ENCODE results near the gene EPB41L1.
A peak's percentile ranks its signal among the peaks of the same experiment; 100 is the strongest.

Gene EPB41L1

DNA sequence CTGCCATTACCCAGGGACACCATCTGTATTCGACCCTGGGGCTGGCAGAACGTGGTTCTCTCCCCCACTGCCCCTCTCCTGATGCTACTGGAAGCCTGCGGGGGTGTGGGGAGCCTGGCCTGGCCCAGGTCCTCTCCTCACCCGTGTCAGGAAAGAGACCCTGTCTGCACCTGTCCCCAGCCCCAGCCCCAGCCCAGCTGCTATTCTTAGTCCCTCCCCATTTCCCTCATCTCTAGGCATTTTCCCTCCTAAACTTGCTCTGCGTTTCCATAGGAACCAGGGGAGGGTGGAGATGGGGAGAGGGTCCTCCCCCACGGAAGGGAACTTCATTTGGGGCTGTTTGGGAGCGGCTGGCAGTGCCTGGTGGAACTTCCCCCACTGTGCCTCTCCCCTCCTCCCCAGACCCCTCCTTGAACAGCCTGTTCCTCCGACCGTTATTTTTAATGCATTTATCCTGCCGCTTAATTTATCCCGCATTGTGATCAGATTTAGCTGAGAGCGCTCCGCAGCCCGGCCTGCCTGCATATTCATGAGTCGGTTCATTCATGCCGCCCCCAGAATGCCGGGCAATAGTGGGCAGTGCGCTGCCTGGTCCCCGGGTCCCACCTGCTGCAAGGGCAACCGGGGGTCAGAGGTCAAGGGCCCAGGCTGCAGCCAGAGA lies 119.8 kb downstream of the EPB41L1 start:
- Histone ChIP-seq H3K36me3 (ENCODE audit: control insufficient read depth in 2 of 2, insufficient read depth in 1 of 2, low read length in 2 of 2) (no peaks in the 10 kb centered on the region), H3K9me3 (ENCODE audit: control insufficient read depth, insufficient read depth, low read depth, low read length) (no peaks in the 10 kb centered on the region), H3K27ac (ENCODE audit: extremely low read depth, low read depth, low read length) (no peak overlapping the region), H3K4me3 (ENCODE audit: low read depth, low read length) (no peak overlapping the region), H3K4me1 (ENCODE audit: control insufficient read depth, insufficient read depth, low read length) (no peaks in the 10 kb centered on the region)
- TF ChIP-seq ZNF341 (tag by site-specific recombination; IDR thresholded peaks at IDR 0.05; ENCODE audit: low read depth) (peak; percentile 49), ZBTB21 (tag by site-specific recombination; IDR thresholded peaks at IDR 0.05) (no peak), KLF16 (tag by site-specific recombination; IDR thresholded peaks at IDR 0.05) (no peak), MYNN (tag by site-specific recombination; IDR thresholded peaks at IDR 0.05; ENCODE audit: borderline replicate concordance) (no peak), ZBTB17 (tag by site-specific recombination; IDR thresholded peaks at IDR 0.05) (0 out of 2 replicates have a peak, but pooled peaks have one; percentile 36), PRDM1 (tag by site-specific recombination; IDR thresholded peaks at IDR 0.05) (no peak), ZNF23 (tag by site-specific recombination; IDR thresholded peaks at IDR 0.05; ENCODE audit: borderline replicate concordance) (no peak), ZNF223 (tag by site-specific recombination; IDR thresholded peaks at IDR 0.05) (no peak), ZNF513 (tag by site-specific recombination; IDR thresholded peaks at IDR 0.05) (no peak), ZSCAN18 (tag by site-specific recombination; IDR thresholded peaks at IDR 0.05) (no peak), ZNF266 (tag by site-specific recombination; IDR thresholded peaks at IDR 0.05; ENCODE audit: low read depth) (no peak), GLIS2 (tag by site-specific recombination; IDR thresholded peaks at IDR 0.05) (no peak), ZNF366 (tag by site-specific recombination; conservative IDR thresholded peaks at IDR 0.05) (no peak), ZNF311 (tag by site-specific recombination; IDR thresholded peaks at IDR 0.05; ENCODE audit: borderline replicate concordance) (no peak)
- CTCF ChIA-PET = interaction anchor here (0.5 to 1.6 kb wide), 6 partner anchors 18 to 1290 kb away, joined by 3 to 7 read pairs (median 4); no protein-coding TSS in a partner anchor
- POLR2A ChIA-PET = no interaction called here

DNA sequence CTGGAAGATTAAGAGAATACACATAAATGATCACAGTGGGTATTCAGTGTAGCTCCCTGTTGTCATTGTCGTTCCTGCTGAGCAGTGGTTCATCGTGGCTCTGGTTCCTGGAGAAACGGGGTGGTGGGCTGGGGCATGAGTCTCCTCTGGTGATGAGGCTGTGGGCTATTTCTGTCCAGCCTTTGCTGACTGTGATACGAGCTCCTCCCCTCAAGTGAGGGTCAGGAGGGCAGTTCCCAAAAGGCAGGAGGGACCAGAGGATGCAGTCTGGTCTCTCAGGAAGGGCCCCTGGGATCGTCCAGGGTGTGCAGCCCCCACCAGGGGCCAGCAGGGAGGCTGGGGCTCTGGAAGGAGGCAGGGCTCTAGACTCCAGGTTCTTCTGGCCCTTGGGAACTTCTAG lies 120.5 kb downstream of the EPB41L1 start:
- Histone ChIP-seq H3K4me3 (ENCODE audit: low read depth, low read length) (no peak overlapping the region), H3K36me3 (ENCODE audit: control insufficient read depth in 2 of 2, insufficient read depth in 1 of 2, low read length in 2 of 2) (no peaks in the 10 kb centered on the region), H3K27ac (ENCODE audit: extremely low read depth, low read depth, low read length) (no peak overlapping the region), H3K4me1 (ENCODE audit: control insufficient read depth, insufficient read depth, low read length) (no peaks in the 10 kb centered on the region), H3K9me3 (ENCODE audit: control insufficient read depth, insufficient read depth, low read depth, low read length) (no peaks in the 10 kb centered on the region)
- POLR2A ChIA-PET = no interaction called here
- CTCF ChIA-PET = interaction anchor here (1.6 kb wide), 1 partner anchor 124 kb away, joined by 3 read pairs; no protein-coding TSS in a partner anchor
- TF ChIP-seq MEIS1 (CRISPR knock-in tag; IDR thresholded peaks at IDR 0.05; ENCODE audit: borderline replicate concordance) (no peak), PRDM4 (tag by site-specific recombination; IDR thresholded peaks at IDR 0.05) (no peak), ZNF626 (tag by site-specific recombination; IDR thresholded peaks at IDR 0.05) (no peak), ZNF26 (tag by site-specific recombination; IDR thresholded peaks at IDR 0.05) (no peak), YY1 (tag by site-specific recombination; IDR thresholded peaks at IDR 0.05) (no peak), ZNF837 (tag by site-specific recombination; IDR thresholded peaks at IDR 0.05) (no peak)
